NCI-H187 treated with DMSO at 0.1 percent for 48 hours (cell line): ENCODE results near the gene RAB27B.
"Not testable (repeated sequence)": the region's sequence is repeated elsewhere in the genome, so short reads cannot be mapped to it uniquely, and the experiment has no call there.

Experiments used
- DNase-seq: peaks from one replicate; lab custom pipeline; 2025; lab: John Stamatoyannopoulos, UW

Gene RAB27B, protein sequence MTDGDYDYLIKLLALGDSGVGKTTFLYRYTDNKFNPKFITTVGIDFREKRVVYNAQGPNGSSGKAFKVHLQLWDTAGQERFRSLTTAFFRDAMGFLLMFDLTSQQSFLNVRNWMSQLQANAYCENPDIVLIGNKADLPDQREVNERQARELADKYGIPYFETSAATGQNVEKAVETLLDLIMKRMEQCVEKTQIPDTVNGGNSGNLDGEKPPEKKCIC

DNA sequence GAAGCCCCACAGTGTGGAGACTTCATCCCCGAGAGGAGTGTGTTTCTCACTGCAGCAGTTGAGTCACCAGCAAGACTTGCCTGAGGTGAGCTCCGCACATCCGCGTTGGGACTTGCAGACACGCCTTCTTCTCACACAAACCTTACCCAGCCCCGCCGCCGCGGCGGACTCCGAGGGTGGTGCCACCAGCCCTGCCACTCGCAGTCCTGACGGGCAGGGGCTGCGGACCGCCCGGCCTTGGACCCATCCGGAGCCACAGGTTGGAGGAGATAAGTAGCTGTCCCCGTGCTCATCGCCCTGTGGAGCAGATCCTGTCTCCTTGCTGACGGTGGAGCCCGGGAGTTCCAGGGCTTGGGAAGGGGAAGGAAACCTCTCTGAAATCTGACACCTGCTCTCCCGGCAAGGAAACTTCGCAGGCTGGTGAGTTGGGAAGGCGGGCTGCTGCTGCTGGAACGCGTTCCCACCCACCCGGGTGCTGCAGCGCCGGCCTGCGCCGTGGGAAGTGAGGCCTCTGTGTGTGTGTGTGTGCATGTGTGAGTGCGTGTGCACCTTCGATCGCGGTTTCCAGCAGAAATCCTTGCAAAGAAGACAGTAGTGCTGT lies at the start of gene RAB27B:
RAB27B (plus strand) TSS at position 197 of the 601 bp plus-strand sequence. CDS start 49,109 bp downstream, outside the sequence.
- peak; percentile 12 for DNase-seq

DNA sequence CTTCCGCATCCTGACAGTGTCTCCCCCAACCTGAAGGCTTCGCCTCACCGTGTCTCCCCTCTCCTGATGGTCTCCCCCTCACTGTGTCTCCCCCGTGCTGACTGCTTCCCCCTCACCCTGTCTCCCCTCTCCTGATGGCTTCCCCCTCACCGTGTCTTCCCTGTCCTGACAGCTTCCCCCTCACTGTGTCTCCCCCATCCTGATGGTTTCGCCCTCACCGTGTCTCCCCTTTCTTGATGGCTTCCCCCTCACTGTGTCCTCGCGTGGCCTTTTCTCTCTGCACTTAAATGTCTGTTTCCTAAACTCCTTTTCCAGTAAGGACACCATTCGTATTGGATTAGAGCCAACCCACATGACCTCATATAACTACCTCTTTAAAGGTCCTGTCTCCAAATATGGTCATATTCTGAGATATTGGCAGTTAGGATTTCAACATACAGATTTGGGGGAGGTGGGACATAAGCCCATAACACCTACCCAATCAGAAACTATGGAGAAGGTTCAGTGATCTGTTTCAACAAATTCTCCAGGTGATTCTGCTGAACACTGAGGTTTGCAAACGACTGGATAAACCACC lies 47.9 kb upstream of the RAB27B start:
- no peak for DNase-seq

DNA sequence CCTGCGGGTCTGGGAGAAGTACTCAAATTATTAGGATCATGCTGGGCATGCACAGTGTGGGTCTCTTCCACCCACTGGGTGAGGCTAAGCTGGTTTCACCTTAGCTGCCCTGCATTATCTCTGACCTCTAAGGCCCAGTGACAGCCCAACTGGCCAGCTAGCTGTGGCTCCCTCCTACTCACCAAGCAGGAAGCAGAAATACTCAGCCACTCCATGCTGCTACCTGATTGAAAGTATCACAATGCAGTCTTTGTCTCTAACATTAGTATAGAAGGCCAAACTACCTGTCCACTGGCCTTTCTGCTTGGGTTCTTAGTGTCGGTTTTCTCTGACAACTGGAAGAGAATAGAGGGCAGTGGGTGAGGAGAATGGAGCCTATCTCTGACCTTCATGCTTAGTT lies 47.3 kb upstream of the RAB27B start:
- DNase-seq, result no peak

DNA sequence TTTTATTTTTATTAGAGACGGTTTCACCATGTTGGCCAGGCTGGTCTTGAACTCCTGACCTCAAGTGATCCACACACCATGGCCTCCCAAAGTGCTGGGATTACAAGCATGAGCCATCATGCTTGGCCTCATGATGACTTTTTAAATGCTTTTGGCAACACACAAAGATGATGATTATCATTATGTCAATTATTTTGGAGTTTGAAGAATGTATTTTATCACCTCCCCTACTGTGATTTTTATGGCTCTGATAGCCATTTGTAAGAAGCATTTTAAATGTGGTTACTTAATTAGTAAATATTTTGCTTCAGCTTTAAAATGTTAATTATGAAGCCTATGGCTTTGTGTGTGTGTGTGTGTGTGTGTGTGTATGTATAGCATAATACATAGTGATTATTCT lies 45.1 kb upstream of the RAB27B start:
- DNase-seq, result no peak

DNA sequence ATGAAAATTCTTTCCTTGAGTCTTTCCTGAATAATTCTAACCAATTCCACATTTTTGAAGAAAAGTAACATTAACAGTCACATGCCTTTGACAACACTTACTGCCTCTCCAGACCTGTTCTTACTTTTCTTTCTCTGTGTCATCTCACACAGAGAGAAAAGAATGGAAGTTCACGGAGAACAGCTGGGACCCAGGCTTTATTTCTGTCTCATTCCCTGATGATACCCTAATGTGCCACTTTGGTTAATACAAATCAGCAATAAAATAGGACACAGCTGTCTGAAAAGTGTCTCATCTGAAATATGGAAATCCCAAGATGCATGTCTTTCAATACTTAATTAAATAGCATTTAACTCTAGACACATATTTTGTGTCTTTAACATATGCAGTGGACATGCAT lies 42.1 kb upstream of the RAB27B start:
- no peak for DNase-seq

DNA sequence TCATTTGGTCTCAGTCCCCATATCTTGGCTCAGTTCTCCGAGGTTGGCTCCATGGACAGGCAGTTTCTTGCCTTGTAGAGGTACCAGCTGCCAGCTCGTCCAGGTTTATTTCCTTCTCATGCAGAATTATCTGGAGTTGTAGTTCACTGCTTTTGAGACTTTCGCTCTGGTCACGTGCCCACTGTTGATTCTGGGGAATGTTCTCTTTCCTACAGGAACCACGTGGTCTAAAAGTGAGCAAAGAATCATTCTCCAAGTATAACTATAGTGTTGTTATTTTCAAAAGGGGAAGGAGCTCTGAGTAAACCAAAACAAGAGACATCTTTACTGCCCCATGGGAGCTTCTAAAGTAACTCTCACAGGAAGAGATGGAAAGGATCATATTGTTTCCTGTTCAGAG lies 41.2 kb upstream of the RAB27B start:
- DNase-seq, result no peak

DNA sequence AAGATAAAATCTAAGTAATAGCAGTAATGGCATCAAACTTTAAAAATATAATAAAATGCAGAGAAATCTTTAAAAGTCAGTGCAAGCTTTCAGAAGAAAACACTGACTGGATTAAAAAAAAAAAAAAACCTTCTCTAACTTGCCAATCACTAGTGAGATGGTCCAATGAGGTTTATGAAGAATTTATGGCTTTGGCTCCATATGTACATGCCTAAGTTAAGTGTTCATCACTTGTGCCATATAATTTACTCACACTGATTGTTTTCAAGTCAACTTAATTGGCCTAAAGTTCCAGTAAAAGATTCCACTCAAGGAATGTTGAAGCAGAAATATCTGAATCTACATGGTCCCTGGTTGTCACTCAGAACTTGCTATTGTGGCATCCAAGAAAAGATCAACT lies 40.7 kb upstream of the RAB27B start:
- DNase-seq, result no peak

DNA sequence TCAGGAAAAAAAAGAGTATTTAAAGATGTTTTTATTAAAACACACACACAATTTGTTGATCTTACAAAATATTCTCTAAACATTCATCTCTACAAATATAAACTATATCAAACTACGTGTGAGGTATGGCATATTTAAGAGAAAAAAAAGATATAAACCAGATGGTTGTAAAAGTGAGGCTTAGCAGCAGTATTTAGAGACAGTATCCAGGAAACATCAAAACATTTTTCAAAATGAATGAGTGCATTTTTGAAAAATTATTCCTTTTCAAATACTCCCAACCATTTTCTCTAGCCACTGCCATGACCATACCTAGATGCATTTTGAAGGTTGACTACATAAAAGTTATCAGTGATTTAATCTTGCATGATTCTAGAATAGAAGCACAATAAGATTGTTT lies 38.2 kb upstream of the RAB27B start:
- no peak for DNase-seq

DNA sequence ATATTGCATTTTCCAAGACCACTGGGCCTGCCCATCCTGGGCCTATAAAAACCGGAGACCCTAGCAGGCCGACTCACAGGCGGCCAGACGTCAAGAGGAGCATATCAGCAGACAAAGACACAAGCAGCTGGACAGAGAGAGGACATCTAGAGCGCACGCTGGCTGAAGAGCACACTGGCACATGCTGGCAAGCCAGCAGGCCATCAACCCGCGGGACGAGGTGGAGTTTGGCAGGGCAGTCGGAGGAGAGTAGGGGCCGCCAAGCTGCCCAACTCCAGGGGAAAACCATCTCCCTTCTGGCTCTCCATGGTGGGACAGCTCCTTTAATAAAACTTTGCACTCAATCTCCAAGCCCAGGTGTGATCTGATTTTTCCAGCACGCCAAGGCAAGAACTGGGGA lies 36.6 kb upstream of the RAB27B start:
- DNase-seq, result no peak

DNA sequence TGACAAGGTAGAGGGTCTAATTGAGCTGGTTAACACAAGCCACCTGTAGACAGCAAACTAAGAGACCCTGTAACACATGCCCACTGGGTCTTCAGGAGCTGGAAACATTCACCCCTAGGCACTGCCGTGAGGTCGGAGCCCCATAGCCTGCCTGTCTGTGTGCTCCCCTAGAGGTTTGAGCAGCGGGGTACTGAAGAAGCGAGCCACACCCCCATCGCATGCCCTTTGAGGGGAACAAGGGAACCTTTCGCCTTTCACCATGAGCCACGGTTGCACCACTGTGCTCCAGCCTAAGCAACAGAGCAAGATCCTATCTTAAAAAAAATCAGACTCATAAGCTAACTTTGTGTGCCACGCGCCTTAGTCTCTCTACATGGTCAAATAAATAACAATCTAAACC lies 36.2 kb upstream of the RAB27B start:
- DNase-seq, result no peak

DNA sequence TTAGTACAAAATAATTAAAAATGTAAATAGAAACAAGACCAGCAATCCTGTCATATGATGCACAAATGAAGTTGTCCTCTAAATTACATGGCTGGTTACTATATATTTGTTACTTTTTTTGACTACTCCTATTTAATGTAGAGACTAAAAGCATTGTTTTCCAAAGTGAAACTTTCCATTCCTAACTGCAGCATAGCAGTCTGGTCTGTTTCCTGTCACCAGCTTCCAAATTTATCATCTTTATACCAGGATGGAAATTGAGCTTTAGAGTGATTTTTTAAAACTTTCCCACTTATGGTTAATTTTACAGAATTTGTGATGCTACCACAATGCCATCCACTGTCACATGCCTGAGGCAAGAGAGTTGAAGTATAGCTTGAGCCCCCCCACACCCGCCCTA lies 33.5 kb upstream of the RAB27B start:
- no peak for DNase-seq

DNA sequence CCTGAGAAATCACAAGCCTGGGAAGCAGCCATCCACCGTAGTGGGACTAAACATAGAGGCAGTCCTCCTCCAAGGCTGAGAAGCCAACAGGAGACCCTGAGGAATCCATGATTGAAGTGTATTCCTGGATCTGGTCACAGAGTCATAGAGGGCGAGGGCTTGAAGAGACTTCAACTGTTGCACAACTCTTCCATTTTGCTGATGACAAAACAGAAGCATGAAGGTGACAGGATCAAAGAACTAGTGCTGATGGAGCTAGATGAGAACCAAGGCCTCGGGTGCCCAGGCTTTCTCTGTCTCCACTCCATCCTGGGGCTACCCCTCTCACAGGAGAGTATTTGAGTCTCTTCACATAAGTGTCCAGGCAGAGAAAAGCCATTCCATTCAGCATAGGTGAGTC lies 30.1 kb upstream of the RAB27B start:
- DNase-seq, result no peak

DNA sequence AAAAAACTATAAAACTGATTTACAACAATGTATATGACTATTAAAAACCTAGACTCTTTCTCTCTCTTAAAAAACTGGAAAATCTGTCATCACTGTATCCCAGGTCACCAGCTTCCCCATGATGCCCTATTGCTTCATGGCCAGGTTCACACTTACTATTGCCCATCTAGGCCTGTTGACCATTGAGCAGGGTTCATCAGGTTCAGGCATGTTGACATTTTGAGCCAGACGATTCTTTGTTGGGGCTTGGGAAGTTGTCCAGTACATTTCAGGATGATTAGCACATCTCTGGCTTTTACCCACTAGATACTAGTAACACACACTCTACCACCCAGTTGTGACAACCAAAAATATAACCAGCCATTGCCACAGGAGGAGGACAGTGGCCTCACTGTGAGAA lies 26.9 kb upstream of the RAB27B start:
- DNase-seq, result no peak

DNA sequence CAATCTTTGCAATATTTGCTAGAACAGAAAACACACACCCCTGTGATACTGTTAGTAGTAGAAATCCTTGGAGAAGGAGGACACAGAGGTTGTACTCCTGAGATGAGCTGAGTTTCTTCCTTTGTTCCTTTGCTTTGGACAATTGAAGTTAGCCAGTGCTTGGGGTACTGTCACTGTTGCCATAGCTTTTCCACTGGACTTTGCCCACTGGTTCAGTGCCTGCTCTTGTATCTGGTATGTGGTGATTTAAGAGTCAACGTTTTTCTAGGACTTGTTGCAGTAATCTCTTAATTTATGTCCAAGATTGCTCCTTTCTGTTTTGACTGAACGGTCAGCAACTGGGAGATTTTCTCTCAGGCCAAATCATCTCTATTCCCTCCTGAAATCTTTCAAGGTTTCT lies 26.1 kb upstream of the RAB27B start:
- no peak for DNase-seq

DNA sequence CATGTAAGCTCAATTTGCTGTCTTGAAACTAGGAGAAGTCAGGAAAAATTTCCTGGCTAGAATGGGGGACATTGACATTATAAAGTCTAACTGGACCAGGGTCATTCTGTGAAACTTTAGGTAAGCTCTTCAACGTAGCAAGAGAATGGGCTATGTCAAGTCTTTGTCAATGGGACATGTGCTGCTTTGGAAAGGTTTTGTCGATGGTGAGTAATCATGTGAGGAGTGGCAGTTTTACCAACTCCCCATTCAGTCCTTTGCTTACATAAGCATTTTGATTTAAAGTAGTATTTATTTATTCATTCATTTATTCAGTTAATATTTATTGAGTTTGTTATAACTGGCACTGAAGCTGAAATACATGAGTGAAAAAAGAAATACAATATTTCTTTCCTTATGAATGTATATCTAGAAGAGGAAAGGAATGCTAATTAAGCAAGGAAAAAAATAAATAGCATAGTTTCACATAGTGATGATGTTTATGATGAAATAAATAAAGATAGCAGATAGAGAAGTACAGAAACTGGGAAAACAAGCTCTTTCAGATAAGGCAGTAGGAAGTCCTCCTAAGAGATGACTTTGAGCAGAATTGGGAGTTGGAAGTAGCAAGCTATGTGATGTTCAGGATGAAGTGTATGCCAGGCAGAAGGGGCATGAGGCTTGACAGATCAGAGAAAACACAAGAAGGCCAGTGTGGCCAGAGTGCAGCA lies 25.4 kb upstream of the RAB27B start:
- DNase-seq, result no peak

DNA sequence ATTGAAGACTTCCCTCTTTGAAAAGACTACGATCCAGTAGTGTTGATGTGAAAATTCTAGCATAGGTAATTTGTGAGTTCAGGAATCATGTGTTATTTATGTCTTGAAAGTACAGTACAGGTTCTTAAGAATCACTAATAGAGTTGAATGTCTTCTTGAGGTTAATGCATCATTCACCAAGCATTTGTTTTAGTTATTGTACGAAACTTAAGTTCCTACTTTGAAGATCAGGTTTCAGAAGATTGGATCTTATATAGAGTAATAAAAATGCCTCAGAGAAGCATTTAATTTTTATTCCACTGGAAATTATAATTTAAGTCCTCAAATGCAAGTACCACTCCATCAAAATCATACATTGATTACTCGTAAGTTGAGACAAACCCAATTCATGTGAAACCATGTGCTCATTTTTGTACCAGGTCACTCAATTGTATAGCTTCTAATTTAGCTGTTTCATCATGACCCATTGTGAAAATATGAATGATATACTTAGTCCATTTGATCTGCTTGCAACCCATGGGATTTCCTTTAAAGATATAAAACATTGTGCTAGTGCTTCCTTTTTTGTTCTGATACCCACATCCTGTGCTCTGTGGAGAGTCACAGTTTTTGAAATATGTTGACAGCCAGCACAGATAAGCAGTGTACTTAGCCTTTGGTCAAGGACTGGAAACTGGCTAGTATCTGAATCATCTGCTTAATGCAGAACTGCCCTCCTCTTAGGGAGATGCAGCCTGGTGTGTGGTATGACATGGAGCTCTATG lies 22.5 kb upstream of the RAB27B start:
- no peak for DNase-seq

DNA sequence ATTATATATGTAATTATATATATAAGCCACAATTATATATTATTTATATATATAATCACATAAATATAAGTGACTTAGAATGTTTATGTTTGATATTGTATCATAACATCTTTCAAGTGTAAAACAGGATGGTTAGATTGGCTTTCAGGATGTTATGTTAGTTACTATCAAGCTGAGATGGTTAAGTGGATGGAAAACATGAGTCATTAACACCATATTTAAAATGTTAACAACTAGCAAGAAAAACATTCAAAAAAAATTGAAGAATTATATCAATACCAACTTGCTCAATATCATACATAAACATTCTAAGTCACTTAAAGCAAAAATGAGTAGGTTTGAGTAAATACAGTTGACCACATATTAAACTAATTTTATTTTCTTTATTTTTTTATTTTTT lies 21.8 kb upstream of the RAB27B start:
- no peak for DNase-seq

DNA sequence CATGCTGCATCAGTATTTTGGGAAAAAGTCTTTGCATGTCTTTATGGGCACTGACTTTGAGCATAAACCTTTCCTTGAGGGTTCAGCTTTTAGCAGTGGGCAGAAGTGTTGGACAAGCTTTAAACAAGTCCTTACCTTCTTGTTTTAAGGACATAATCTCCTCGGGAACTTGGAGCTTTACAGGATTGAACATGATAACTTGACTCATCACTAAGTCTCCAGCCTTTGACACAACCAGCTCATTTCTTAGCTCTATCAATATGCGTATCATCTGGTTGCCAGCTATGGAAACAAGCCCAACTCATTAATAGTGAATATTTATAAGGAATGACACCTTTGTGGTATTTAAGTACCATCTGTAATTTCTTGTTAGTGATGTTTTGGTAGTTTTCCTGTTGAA lies 21.0 kb upstream of the RAB27B start:
- DNase-seq, result no peak

DNA sequence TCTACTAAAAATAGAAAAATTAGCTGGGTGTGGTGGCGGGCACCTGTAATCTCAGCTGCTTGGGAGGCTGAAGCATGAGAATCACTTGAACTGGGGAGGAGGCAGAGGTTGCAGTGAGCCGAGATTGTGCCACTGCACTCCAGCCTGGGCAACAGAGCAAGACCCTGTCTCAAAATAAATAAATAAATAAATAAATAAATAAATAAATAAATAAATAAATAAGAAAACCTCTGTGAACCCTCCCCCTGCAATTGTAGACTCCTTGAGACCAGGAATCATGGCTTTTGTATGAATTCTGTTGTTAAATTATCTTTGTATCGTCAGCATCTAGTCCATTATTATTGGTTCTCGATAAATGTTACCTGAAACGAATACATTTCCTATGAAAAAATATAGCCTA lies 17.6 kb upstream of the RAB27B start:
- not testable (repeated sequence) for DNase-seq

DNA sequence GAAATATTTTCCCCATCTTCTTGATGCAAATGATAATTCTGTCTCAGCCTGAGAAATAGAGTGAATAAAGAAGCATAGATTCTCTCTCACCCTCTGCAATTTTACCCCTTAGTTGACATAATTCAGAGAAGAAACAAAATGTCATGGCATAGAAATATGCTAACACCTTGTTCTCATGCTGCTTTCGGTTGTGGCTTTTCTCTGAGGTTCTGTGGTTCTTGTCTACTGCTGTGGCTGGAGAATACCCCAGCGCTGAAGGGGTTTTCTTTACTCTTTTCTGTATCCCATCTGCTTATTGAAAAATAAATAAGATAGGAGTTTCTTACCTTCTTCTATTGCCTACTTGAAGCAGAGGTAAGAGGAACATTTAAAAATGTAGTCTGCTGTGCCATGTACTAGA lies 15.4 kb upstream of the RAB27B start:
- DNase-seq, result no peak

DNA sequence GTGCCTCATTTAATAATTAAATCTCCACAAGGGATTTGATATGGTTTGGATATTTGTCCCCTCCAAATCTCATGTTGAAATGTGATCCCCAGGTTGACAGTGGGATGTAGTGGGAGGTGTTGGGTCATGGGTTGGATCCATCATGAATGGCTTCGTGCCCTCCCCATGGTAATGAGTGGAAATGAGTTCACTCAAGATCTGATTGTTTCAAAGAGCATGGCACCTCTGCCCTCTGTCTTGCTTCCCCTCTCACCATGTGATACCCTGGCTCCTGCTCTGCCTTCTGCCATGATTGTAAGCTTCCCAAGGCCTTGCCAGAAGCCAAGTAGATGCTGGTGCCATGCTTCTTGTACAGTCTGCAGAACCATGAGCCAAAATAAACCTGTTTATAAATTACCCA lies 15.0 kb upstream of the RAB27B start:
- no peak for DNase-seq

DNA sequence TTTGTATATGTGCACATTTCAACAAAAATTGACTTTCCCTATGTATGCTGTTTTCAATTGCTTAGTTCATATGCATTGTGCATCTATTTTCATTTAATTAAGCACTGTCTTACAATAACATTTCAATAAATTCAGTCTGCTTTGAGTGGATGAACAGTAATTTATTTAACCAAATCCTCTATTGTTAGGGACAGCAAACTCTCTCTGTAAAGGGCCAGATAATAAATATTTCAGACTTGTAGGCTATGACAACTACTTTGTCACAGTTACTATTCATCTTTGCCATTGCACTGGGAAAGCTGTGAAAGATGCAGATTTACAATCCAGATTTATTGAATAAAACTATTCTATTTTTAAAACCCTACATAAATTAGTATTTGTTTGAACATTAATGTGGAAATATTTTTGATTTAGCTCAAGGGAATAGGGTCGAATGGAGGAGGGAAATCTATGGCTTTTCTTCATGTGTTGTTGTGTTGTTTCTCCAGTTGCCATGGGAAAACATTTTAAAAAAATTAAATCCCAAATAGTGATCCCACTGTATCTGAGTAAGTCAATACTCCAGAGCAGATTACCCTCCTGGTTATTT lies 14.2 kb upstream of the RAB27B start:
- DNase-seq, result no peak
